Transverse colon (tissue), 4 donors: Measurements from ENCODE around the gene MTHFD2L.

Source experiments
- CTCF ChIP-seq, 5 experiments: fragments of 200-600 bp in 3 of 5; fragments of 450-650 bp in 2 of 5; sonication (generic) in 3 of 5; IDR thresholded peaks; 1 replicate in 2 of 5; 2 replicates in 3 of 5; pipeline ENCODE4 v1.5.1; 2016 to 2017; ENCODE audit warnings: antibody characterized with exemption in 5 of 5, inconsistent platforms in 3 of 5, mild to moderate bottlenecking in 2 of 5, moderate library complexity in 1 of 5
- POLR2A ChIP-seq: fragments of 450-650 bp; IDR thresholded peaks from one replicate; pipeline ENCODE4 v1.6.1; 2016; ENCODE audit warnings: antibody characterized with exemption, mild to moderate bottlenecking, moderate library complexity
- POLR2AphosphoS5 ChIP-seq, 3 donors: sonication (generic); formaldehyde crosslinking; IDR thresholded peaks; one replicate each; pipeline ENCODE4 v1.6.1; 2016; ENCODE audit warnings: antibody characterized with exemption in 3 of 3

GRCh38 chr4:74318276-74318675 lies 160.4 kb downstream of the MTHFD2L start:
- no peak for TF ChIP-seq CTCF (IDR thresholded peaks at IDR 0.05)
- no peak for TF ChIP-seq POLR2AphosphoS5 (IDR thresholded peaks at IDR 0.05)
- no peak for TF ChIP-seq POLR2A
